Effector memory CD8-positive, alpha-beta T cell (primary cell): ENCODE results near the gene MYL5.

Experiments
- ATAC-seq: fragments of 150-1000 bp; cut with Tn5 transposase; replicated peaks from 2 replicates; pipeline ENCODE4 v1.10.0; 2021; ENCODE audit warnings: mild to moderate bottlenecking, moderate library complexity
- DNase-seq, 3 experiments: peaks; one replicate each; pipeline ENCODE4 v3.0.0; 2021
- H3K27ac Mint-ChIP-seq, 2 donors: one replicate each; pipeline ENCODE4 v1.8.0; 2022; ENCODE audit warnings: mild to moderate bottlenecking in 2 of 2, mixed read lengths in 2 of 2, moderate library complexity in 2 of 2
- H3K27me3 Mint-ChIP-seq, 2 donors: one replicate each; pipeline ENCODE4 v1.8.0; 2022; ENCODE audit warnings: mixed read lengths in 2 of 2
- H3K36me3 Mint-ChIP-seq: one replicate; pipeline ENCODE4 v1.8.0; 2022; ENCODE audit warnings: mild to moderate bottlenecking, moderate library complexity, mixed read lengths; ENCODE audit not compliant: insufficient read depth
- H3K4me1 Mint-ChIP-seq, 2 donors: one replicate each; pipeline ENCODE4 v1.8.0; 2022; ENCODE audit warnings: low read depth in 2 of 2, mixed read lengths in 2 of 2
- H3K4me3 Mint-ChIP-seq, 2 donors: one replicate each; pipeline ENCODE4 v1.8.0; 2022; ENCODE audit warnings: mild to moderate bottlenecking in 2 of 2, mixed read lengths in 2 of 2, moderate library complexity in 2 of 2
- H3K9me3 Mint-ChIP-seq, 2 donors: one replicate each; pipeline ENCODE4 v1.8.0; 2022; ENCODE audit warnings: mixed read lengths in 2 of 2

The MYL5 gene

DNA sequence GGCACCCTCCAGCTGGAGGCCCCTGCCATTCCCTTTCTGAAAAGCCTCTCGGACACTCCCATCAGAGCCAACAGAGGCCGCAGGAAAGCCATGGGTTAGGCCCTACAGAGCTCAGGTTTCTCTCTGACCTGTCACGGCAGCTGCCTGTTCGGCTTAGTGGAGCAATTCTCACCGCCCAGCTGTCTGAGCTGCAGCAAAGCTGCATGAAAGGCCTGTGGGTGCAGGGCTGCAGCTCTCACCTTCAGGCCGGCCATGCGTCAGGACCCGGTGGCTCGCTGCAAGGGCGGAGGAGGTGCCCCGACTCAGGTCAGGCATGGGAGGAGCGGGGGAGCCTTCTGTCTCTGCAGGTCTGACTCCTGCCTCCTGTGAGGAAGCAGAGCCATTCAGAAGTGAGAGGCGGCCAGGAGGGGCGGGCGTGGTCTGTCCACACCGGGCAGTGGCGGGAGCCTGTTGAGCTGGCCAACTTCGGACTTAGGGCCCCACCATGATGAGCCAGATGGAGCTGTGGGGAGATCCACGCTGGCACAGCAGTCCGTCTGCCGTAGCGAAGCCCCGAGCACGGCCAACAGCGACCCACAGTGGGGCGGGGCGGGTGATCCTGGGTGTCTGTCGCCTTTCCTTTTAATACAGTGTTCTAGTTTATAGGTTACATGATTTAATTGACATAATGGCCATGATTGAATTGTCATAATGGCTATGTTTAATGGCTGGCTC is 25.6 kb upstream of the MYL5 start:
- H3K27ac Mint-ChIP-seq, result no peak overlapping the region

DNA sequence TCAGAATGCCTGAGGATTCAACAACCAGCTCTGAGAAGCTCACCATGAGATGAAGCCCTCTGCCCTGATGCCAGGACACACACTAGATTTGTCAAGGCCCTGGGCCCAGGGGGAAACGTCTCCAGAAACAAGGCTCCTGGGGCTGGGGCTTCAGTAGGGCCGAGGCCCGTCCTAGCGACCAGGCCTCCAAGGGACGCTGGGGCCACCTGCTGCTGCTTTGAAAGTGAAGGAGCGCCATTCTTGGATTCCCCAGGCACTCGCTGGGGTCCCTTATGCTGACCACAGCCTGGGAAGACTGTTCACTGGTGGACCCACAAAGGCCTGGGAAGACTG is 25.1 kb upstream of the MYL5 start:
- Mint-ChIP-seq H3K4me1 (peaks cover 0 to 4% of the 10 kb centered on the region in 2 donors), H3K36me3 (no peaks in the 10 kb centered on the region), H3K27me3 (peaks cover 16 to 53% of the 10 kb centered on the region in 2 donors), H3K27ac (no peak overlapping the region), H3K4me3 (no peak overlapping the region), H3K9me3 (no peaks in the 10 kb centered on the region)
- DNase-seq (no peak), ATAC-seq (no peak)

More for the DNA sequence above, 25.6 kb upstream of the MYL5 start:
- H3K27me3 Mint-ChIP-seq, result peaks cover 16 to 53% of the 10 kb centered on the region in 2 donors
- peaks cover 0 to 4% of the 10 kb centered on the region in 2 donors for H3K4me1 Mint-ChIP-seq
- no peaks in the 10 kb centered on the region for H3K36me3 Mint-ChIP-seq
- H3K9me3 Mint-ChIP-seq, result no peaks in the 10 kb centered on the region
- no peak for DNase-seq
- no peak overlapping the region for H3K4me3 Mint-ChIP-seq
- no peak for ATAC-seq

DNA sequence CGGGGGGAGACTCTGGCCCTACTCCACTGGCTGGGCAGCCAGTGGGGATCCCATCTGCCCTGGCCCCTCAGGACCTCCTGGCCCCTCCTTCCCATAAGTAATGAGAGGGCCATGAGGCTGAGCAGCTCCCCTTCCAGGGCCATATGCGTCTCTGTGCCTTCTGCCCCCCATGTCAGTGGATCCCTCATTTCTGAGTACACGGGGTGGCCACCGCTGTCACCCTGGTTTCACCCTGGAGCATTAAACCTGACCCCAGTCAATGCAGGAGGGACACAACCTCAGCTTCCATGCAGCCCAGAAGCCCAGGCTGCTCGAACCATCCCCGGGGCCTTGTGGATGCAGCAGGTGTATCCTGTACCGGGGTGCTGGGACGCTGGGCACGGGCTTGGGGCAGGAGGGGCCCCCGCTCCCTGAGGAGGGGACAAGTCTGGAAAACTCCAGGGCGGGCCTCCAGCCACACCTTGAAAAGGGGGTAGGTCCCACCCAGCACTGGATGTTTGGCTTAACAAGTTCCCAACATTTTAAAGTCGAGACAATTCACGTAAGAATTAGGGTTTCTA is 24.5 kb upstream of the MYL5 start:
- H3K4me1 Mint-ChIP-seq, result peaks cover 0 to 4% of the 10 kb centered on the region in 2 donors
- H3K27me3 Mint-ChIP-seq, result peaks cover 16 to 53% of the 10 kb centered on the region in 2 donors
- no peaks in the 10 kb centered on the region for H3K36me3 Mint-ChIP-seq
- ATAC-seq (no peak), DNase-seq (no peak)
- no peak overlapping the region for H3K27ac Mint-ChIP-seq
- no peaks in the 10 kb centered on the region for H3K9me3 Mint-ChIP-seq
- H3K4me3 Mint-ChIP-seq, result no peak overlapping the region

DNA sequence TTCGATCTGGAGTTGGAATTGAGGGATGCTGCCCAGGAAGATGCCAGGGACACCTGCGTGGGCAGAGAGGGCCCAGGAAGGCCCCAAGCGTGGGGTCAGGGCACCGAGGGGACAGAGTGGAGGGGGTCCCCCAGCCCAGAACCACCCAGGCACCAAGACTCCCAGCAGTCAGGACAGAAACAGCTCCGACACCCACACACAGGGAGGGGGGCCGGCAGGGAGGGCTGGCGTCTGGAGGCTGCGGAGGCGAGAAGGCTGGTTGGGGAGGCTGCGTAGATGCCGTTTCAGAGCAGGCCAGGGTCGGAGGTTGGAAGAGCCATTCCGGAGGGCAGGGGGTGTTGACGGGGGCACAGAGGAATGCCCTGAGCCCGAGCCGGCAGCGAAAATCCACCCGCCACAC is 23.9 kb upstream of the MYL5 start:
- ATAC-seq (no peak), DNase-seq (no peak)
- Mint-ChIP-seq H3K36me3 (no peaks in the 10 kb centered on the region), H3K27me3 (peaks cover 14 to 54% of the 10 kb centered on the region in 2 donors), H3K9me3 (no peaks in the 10 kb centered on the region), H3K4me3 (no peak overlapping the region), H3K27ac (no peak overlapping the region), H3K4me1 (peaks cover 0 to 4% of the 10 kb centered on the region in 2 donors)

DNA sequence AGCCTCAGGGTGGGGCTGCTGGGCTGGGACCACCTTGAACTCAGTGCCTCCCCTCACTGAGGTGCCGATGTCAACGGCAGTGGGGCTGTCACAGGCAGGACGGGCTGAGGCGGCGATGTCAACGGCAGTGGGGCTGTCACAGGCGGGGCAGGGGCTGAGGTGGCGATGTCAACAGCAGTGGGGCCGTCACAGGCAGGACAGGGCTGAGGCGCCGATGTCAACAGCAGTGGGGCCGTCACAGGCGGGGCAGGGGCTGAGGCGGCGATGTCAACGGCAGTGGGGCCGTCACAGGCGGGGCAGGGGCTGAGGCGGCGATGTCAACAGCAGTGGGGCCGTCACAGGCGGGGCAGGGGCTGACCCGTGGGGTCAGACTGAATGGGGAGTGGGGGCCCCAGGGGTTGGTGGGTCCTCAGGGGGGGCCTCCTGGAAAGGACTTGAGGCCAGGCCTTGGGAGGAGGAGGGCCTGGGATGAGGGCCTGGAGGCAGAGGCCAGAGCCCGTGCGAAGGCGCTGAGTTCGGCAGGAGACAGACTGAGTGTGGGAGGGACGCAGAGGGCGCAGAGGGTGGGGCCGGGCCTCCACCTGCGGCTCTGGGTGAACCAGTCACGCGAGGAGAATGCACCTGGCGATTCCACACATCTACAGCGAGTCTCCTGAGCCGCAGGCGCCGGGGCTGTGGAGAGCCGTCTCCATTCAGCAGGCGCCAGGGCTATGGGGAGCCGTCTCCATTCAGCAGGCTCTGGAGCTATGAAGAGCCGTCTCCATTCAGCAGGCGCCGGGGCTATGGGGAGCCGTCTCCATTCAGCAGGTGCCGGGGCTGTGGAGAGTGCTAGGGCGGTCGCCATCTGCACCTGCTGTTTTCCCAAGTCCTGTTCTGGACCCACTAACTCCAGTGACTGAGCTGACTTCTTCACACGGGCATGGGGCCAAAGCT is 23.1 kb upstream of the MYL5 start:
- DNase-seq (no peak), ATAC-seq (no peak)
- H3K4me3 Mint-ChIP-seq, result no peak overlapping the region
- H3K9me3 Mint-ChIP-seq, result no peaks in the 10 kb centered on the region
- peaks cover 0 to 4% of the 10 kb centered on the region in 2 donors for H3K4me1 Mint-ChIP-seq
- peaks cover 7 to 56% of the 10 kb centered on the region in 2 donors for H3K27me3 Mint-ChIP-seq
- H3K27ac Mint-ChIP-seq, result no peak overlapping the region
- no peaks in the 10 kb centered on the region for H3K36me3 Mint-ChIP-seq

DNA sequence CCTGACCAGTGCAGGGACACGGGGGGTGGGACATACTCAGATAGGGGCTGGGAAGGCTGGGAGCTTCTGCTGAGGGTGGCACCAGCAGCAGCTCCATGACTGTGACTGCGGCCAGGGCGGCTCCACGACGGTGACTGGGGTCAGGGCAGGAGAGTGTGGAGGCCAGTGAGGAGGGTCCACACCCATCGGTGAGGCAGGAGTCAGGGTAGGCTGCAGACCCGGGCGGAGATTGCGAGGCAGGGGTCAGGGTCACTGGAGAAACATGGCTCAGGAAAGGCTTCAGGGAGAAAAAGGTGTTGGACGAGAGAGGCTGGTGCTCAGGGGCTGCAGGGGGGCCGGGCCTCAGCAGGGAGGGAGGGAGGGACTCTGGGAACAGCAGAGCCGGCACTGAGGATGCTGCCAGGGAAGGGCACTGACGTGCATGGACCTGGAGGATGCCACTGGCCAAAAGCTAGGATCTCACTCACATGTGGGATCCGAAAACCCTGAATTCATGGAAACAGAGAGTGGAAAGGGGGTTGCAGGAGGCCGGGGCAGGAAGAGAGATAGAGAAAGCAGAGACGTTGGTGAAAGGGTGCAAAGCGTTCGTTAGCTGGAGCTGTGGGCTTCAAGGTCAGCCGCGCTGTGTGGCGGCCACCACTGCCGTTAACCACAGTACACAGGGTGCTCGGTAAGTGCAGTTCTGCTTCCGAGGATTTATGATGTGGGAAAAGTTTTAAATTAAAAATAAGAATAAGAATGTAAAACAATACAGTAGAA is 22.3 kb upstream of the MYL5 start:
- no peaks in the 10 kb centered on the region for H3K9me3 Mint-ChIP-seq
- ATAC-seq (no peak), DNase-seq (no peak)
- peaks cover 0 to 2% of the 10 kb centered on the region in 2 donors for H3K4me1 Mint-ChIP-seq
- no peak overlapping the region for H3K4me3 Mint-ChIP-seq
- H3K27me3 Mint-ChIP-seq, result peaks cover 0 to 48% of the 10 kb centered on the region in 2 donors
- H3K36me3 Mint-ChIP-seq, result no peaks in the 10 kb centered on the region
- H3K27ac Mint-ChIP-seq, result no peak overlapping the region

DNA sequence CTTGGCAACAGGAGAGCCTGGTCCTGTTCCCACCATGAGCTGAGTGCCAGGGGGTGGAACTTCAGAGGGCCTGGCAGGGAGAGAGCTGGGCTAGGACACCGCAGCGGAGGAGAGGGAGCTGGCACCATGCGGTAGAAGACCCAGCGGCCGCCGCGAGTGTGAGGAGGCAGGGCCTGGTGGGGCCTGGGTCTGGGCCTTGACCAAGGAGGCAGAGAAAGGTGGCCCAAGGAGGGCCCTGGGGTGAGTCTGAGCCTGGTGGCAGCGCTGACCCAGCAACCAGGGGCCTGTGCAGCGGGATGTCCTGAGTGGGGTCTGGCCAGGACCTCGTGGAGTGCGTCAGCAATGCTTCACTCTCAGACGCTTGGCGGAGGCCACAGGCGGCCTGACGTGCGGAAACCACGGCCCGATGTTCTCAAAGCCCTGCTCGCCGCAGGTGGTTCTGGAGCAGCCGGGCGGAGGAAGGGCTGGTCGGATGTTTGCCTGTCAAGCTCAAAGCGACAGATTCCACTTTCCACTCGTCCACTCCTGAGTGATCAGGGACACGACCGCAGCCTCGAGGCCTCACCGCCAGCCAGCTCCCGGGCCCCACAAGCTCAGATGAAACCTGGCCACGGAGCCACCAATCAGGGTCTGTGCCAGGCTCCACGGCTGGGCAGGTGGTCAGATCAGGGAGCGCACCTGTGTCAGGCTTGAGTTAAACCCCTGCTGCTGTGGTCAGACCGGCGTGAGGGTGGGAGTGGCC is 21.1 kb upstream of the MYL5 start:
- Mint-ChIP-seq H3K9me3 (no peaks in the 10 kb centered on the region), H3K4me1 (peaks cover 0 to 2% of the 10 kb centered on the region in 2 donors), H3K27ac (no peak overlapping the region), H3K4me3 (no peak overlapping the region), H3K36me3 (no peaks in the 10 kb centered on the region), H3K27me3 (peaks cover 0 to 38% of the 10 kb centered on the region in 2 donors)
- ATAC-seq, result no peak
- no peak for DNase-seq

DNA sequence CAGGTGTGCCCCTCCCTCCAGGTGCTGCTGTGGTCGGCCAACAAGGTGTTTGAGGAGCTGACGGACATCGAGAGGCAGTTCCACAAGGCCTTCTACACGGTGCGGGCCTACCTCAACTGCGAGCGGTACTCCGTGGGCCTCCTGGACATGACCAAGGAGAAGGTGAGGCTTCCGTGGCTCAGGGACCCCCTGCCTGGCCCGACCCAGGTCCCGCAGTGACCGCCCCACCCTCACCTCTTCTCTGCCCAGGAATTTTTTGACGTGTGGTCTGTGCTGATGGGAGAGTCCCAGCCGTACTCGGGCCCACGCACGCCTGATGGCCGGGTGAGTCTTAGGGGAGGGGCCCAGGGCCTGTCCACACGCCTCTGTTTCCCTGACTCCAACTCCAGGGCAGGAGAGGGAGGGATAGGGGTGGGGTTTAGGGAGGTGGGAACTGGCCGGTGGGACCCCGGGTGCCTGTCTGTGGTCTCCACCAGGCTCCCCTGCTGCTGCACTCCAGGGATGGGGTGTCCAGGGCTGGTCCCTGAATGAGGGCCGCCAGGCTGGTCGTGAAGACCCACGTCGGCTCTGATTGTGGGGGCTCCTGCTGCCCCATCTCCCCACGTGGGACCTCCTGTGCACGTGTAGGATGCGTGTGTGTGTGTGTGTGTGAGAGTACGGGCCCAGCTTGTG is 20.4 kb upstream of the MYL5 start:
- DNase-seq (no peak), ATAC-seq (no peak)
- Mint-ChIP-seq H3K4me3 (no peak overlapping the region), H3K36me3 (no peaks in the 10 kb centered on the region), H3K27me3 (peaks cover 0 to 32% of the 10 kb centered on the region in 2 donors), H3K4me1 (peaks cover 0 to 2% of the 10 kb centered on the region in 2 donors), H3K9me3 (no peaks in the 10 kb centered on the region), H3K27ac (no peak overlapping the region)

DNA sequence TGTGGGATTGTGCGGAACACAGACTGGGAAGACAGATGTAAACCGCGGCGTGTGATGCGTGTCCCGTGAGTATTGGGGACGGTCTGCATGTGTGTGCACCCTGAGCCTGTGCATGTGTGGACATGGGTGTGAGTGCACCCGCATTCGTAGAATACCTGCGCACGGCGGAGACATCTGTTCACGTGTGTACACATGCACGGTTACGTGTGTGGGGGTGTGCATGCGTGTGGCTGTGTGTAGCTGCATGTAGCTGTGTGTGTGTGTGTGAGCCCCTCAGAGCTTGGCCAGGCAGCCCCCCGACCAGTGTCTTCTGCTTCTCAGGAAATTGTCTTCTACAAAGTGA is 19.9 kb upstream of the MYL5 start:
- H3K27ac Mint-ChIP-seq, result no peak overlapping the region
- no peak for ATAC-seq
- no peak for DNase-seq
- H3K9me3 Mint-ChIP-seq, result no peaks in the 10 kb centered on the region
- H3K36me3 Mint-ChIP-seq, result no peaks in the 10 kb centered on the region
- H3K27me3 Mint-ChIP-seq, result peaks cover 0 to 32% of the 10 kb centered on the region in 2 donors
- peaks cover 0 to 6% of the 10 kb centered on the region in 2 donors for H3K4me1 Mint-ChIP-seq
- H3K4me3 Mint-ChIP-seq, result no peak overlapping the region

DNA sequence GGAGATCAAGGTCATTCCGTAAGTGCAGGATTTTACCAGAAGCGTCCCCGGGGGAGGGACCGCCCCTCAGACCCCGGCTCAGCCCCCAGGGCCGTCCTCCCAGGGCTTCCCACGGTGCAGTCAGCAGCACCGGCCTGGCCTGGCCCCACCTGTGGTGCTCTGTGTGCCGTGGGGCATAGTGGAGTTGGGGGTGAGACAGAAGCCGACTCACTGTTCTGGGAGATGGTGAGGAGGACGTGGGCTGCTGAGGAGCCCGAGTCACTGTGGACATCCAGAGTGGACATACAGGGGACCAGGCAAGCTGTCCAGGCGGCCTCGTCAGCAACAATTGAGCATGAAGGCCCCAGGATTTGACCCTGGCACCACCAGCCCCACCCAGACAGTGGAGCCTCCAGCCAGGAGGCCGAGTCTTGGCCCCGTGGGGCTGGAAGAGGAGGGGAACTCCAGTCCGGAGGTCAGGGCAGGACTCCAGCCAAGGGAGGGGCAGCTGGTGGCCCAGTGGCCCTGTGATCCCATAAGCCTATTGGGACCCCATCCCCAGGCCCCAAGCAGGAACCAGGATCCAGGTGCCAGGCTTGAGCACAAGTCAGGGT is 19.4 kb upstream of the MYL5 start:
- Mint-ChIP-seq H3K9me3 (no peaks in the 10 kb centered on the region), H3K27ac (no peak overlapping the region), H3K36me3 (peaks cover 2% of the 10 kb centered on the region)

DNA sequence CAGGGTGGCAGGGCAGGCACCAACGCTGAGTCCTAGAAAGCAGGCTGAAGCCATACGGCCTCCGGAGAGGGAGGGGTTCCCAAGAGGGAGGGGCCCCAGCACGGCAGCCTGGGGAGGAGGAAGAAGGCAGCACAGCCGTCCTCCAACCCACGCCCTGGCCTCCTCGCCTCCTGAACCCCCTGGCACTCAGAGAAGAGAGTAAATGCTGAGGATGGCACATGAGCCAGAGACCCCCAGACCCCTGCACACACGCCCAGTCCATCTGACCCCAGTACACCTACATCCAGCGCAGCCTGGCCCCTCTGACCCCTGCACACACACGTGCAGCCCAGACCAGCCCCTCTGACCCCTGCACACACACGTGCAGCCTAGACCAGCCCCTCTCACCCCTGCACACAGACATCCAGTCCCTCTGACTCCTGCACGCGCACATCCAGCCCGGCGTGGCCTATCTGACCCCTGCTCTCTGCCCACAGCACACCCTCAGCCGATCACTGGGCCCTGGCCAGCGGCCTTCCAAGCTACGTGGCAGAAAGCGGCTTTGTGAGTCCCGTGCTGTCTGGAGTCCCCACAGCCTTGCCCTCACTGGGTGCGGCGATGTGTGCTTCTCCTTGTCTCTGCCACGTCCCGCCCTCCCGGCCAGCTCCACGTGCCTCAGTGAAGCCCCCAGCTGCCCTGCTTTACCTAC is 18.7 kb upstream of the MYL5 start:
- DNase-seq, result no peak
- Mint-ChIP-seq H3K27ac (no peak overlapping the region), H3K36me3 (peaks cover 7% of the 10 kb centered on the region), H3K27me3 (peaks cover 0 to 27% of the 10 kb centered on the region in 2 donors), H3K4me3 (no peak overlapping the region), H3K4me1 (peaks cover 0 to 10% of the 10 kb centered on the region in 2 donors), H3K9me3 (no peaks in the 10 kb centered on the region)
- no peak for ATAC-seq

More for the DNA sequence above, 19.4 kb upstream of the MYL5 start:
- no peak for DNase-seq
- Mint-ChIP-seq H3K27me3 (peaks cover 0 to 32% of the 10 kb centered on the region in 2 donors), H3K4me3 (no peak overlapping the region), H3K4me1 (peaks cover 0 to 8% of the 10 kb centered on the region in 2 donors)
- ATAC-seq, result no peak
